ENCODE data around the gene NRXN3.

DNA sequence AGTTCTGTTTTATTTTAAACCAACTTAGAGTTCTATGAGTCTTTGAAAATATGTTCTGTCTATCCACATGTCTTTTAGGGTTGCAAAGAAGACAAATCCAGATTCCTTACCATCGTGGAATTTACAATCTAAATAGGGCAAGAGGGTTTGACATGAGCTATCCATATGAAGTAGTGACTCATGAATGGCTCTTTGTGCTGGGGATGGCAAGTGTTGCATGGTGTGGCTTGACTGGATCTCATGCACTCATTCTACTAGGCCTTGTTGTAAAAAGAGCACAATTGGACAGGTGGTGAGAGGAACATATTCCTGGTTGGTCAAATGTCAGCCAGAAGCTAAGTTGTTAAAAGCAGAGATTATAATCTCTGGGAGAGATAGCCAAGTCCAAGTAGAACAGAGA, 1532.0 kb downstream of the NRXN3 start:
- TF ChIP-seq, protein P1, sequence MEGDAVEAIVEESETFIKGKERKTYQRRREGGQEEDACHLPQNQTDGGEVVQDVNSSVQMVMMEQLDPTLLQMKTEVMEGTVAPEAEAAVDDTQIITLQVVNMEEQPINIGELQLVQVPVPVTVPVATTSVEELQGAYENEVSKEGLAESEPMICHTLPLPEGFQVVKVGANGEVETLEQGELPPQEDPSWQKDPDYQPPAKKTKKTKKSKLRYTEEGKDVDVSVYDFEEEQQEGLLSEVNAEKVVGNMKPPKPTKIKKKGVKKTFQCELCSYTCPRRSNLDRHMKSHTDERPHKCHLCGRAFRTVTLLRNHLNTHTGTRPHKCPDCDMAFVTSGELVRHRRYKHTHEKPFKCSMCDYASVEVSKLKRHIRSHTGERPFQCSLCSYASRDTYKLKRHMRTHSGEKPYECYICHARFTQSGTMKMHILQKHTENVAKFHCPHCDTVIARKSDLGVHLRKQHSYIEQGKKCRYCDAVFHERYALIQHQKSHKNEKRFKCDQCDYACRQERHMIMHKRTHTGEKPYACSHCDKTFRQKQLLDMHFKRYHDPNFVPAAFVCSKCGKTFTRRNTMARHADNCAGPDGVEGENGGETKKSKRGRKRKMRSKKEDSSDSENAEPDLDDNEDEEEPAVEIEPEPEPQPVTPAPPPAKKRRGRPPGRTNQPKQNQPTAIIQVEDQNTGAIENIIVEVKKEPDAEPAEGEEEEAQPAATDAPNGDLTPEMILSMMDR (IDR thresholded peaks at IDR 0.05; ENCODE audit: low read depth, low read length, missing input control) = no peak
- no peak for TF ChIP-seq YY1 (IDR thresholded peaks at IDR 0.05)
- no peak for TF ChIP-seq JUND (IDR thresholded peaks at IDR 0.05)
- TF ChIP-seq, protein P2, sequence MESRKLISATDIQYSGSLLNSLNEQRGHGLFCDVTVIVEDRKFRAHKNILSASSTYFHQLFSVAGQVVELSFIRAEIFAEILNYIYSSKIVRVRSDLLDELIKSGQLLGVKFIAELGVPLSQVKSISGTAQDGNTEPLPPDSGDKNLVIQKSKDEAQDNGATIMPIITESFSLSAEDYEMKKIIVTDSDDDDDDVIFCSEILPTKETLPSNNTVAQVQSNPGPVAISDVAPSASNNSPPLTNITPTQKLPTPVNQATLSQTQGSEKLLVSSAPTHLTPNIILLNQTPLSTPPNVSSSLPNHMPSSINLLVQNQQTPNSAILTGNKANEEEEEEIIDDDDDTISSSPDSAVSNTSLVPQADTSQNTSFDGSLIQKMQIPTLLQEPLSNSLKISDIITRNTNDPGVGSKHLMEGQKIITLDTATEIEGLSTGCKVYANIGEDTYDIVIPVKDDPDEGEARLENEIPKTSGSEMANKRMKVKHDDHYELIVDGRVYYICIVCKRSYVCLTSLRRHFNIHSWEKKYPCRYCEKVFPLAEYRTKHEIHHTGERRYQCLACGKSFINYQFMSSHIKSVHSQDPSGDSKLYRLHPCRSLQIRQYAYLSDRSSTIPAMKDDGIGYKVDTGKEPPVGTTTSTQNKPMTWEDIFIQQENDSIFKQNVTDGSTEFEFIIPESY (IDR thresholded peaks at IDR 0.05) = no peak
- TF ChIP-seq SP1 (IDR thresholded peaks at IDR 0.05) = no peak
- no peak for TF ChIP-seq RAD21 (IDR thresholded peaks at IDR 0.05)
- TF ChIP-seq, protein P3, sequence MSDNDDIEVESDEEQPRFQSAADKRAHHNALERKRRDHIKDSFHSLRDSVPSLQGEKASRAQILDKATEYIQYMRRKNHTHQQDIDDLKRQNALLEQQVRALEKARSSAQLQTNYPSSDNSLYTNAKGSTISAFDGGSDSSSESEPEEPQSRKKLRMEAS (IDR thresholded peaks at IDR 0.05) = no peak
- TF ChIP-seq GABPA (IDR thresholded peaks at IDR 0.05 in 1 of 2, conservative IDR thresholded peaks at IDR 0.05 in 1 of 2) = no peak
- TF ChIP-seq, protein P4, sequence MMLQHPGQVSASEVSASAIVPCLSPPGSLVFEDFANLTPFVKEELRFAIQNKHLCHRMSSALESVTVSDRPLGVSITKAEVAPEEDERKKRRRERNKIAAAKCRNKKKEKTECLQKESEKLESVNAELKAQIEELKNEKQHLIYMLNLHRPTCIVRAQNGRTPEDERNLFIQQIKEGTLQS (IDR thresholded peaks at IDR 0.05) = no peak
- TF ChIP-seq, protein P5, sequence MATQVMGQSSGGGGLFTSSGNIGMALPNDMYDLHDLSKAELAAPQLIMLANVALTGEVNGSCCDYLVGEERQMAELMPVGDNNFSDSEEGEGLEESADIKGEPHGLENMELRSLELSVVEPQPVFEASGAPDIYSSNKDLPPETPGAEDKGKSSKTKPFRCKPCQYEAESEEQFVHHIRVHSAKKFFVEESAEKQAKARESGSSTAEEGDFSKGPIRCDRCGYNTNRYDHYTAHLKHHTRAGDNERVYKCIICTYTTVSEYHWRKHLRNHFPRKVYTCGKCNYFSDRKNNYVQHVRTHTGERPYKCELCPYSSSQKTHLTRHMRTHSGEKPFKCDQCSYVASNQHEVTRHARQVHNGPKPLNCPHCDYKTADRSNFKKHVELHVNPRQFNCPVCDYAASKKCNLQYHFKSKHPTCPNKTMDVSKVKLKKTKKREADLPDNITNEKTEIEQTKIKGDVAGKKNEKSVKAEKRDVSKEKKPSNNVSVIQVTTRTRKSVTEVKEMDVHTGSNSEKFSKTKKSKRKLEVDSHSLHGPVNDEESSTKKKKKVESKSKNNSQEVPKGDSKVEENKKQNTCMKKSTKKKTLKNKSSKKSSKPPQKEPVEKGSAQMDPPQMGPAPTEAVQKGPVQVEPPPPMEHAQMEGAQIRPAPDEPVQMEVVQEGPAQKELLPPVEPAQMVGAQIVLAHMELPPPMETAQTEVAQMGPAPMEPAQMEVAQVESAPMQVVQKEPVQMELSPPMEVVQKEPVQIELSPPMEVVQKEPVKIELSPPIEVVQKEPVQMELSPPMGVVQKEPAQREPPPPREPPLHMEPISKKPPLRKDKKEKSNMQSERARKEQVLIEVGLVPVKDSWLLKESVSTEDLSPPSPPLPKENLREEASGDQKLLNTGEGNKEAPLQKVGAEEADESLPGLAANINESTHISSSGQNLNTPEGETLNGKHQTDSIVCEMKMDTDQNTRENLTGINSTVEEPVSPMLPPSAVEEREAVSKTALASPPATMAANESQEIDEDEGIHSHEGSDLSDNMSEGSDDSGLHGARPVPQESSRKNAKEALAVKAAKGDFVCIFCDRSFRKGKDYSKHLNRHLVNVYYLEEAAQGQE (IDR thresholded peaks at IDR 0.05) = no peak
- no peak for TF ChIP-seq TAF1 (conservative IDR thresholded peaks at IDR 0.05)
- TF ChIP-seq HNF4G (IDR thresholded peaks at IDR 0.05) = no peak
